ENCODE measurements around the gene SH2B2.

The SH2B2 gene

DNA sequence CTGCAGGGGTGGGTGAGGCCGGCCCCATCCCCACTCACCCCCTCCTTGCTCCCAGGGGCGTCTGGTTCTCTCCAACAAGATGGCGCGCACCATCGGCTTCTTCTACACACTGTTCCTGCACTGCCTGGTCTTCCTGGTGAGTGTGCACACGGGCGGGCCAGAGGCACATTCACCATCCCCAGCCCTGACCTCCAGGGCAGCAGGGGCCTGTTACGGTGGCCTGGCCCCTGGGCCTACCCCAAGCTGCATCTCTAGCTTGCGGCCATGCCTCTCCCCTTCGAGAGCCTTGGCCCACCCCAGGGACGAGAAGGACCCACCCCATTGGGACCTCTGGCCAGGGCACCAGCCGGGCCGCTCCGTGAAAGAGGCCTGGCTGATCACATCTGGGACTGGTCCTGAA lies 4.9 kb upstream of the SH2B2 start:
- no peak for DNase-seq (ENCODE audit: low read depth, low spot score)
- Histone ChIP-seq H3K9ac (ENCODE audit: insufficient read length) (no peak overlapping the region), H3K36me3 (ENCODE audit: insufficient read depth, low read length) (no peaks in the 10 kb centered on the region), H3K27ac (no peak overlapping the region), H3K4me3 (no peak overlapping the region), H3K9me3 (ENCODE audit: low read depth, low read length) (no peaks in the 10 kb centered on the region)
- no peak for TF ChIP-seq EZH2 (IDR thresholded peaks at IDR 0.05)

DNA sequence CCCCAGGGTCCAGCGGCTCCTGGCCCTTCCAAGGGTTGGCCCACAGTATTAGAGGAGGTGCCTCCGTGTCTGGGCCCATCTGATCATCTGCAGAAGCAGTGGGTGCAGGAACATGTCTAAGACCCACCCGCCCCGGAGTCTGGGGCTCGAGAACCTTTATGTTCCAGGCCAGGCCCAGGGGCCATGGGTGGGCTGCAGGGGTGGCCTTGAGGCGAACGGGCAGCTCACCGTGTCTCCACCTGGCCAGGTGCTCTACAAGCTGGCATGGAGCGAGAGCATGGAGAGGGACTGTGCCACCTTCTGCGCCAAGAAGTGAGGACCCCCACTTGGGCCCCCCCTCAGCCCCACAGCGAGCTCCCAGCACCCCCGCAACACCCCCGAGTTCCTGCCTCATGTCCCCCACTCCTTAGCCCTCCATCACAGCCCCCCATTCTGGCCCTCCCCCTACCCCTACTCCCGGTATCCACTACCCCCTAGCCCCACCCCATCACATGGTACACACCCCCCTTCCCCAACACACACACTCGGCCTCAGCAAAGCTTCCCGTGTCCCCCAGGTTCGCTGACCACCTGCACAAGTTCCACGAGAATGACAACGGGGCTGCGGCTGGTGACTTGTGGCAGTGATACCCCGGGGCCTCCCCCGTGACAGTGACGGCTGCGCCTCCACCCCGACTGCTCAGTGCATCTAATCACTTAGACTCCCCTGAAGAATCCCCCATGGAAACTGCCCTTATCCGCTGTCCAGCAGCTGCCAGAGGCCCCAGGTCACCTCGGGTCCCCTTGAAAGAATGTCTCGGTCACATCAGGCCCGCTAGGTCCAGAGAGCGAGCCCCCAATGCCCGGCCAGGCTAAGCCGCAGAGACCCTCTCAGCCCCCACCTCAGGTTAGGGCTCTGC lies 4.0 kb upstream of the SH2B2 start:
- no peak for DNase-seq (ENCODE audit: low read depth, low spot score)
- no peak for TF ChIP-seq FOXP2 (optimal IDR thresholded peaks at IDR 0.05; ENCODE audit: control extremely low read depth, extremely low read length, insufficient read depth)
- H3K4me3 ChIP-seq, result no peak overlapping the region
- H3K9me3 ChIP-seq (ENCODE audit: low read depth, low read length), result no peaks in the 10 kb centered on the region
- no peaks in the 10 kb centered on the region for H3K36me3 ChIP-seq (ENCODE audit: insufficient read depth, low read length)
- no peak overlapping the region for H3K9ac ChIP-seq (ENCODE audit: insufficient read length)
- no peak overlapping the region for H3K27ac ChIP-seq

DNA sequence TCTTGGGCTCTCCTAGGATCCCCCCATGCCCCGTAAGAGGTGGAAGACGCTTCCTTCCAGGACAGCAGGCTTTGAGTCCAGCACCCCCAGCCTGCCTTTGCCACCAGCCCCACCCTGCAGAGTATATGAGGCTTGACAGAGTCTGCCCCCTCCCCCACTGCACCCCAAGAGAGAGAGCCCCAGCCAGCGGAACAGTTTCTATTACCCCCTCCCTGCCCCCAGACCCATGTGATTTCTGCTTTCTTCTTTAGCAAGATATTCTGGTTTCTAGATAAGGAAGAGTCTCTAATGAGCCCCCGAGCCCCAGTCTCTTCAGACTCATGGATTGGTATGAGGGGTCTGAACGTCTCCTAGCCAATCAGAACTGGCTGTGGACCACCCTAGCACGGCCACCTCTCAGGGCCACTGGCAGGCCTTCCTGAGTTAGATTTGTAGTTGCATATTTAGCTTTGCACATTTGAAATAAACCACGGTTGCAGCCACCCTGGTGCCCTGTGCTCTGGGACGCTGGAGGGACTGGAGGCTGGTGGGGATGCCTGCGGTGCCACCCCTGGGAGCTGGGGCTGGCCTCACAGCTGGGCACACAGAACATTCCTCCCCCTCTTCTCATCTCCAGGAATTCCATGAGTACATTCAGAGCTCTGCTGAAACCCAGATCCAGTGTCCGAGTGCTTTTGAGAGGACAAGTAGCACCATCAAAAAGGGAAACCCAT lies 3.0 kb upstream of the SH2B2 start:
- no peak for TF ChIP-seq POLR2AphosphoS5 (IDR thresholded peaks at IDR 0.05; ENCODE audit: borderline replicate concordance, low read depth, low read length)
- TF ChIP-seq FOXP2 (optimal IDR thresholded peaks at IDR 0.05; ENCODE audit: control extremely low read depth, extremely low read length, insufficient read depth), result no peak
- no peak for TF ChIP-seq EZH2 (IDR thresholded peaks at IDR 0.05)
- Histone ChIP-seq H3K27ac (no peak overlapping the region), H3K9ac (ENCODE audit: insufficient read length) (no peak overlapping the region), H3K9me3 (ENCODE audit: low read depth, low read length) (no peaks in the 10 kb centered on the region), H3K36me3 (ENCODE audit: insufficient read depth, low read length) (no peaks in the 10 kb centered on the region), H3K4me3 (no peak overlapping the region)
- no peak for DNase-seq (ENCODE audit: low read depth, low spot score)

DNA sequence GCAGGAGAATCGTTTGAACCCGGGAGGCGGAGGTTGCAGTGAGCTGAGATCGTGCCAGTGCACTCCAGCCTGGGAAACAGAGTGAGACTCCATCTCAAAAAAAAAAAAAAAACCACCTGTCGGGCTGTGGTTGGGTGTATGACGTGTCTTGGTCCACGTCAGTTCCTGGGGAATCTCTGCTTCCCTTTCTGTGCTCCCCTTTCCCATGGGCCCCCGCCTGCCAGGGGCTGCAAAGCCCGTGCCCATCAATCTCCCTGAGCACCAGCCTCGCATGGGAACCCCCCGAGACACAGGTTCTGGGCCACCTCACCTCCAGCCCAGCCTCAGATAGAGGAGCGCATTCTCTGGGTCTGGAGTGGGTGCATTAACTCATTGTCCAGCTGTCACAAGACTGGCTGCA lies 2.3 kb upstream of the SH2B2 start:
- TF ChIP-seq POLR2AphosphoS5 (IDR thresholded peaks at IDR 0.05; ENCODE audit: borderline replicate concordance, low read depth, low read length), result no peak
- no peaks in the 10 kb centered on the region for H3K36me3 ChIP-seq (ENCODE audit: insufficient read depth, low read length)
- DNase-seq (ENCODE audit: low read depth, low spot score), result no peak
- no peak overlapping the region for H3K4me3 ChIP-seq
- no peak overlapping the region for H3K9ac ChIP-seq (ENCODE audit: insufficient read length)
- H3K9me3 ChIP-seq (ENCODE audit: low read depth, low read length), result no peaks in the 10 kb centered on the region
- no peak overlapping the region for H3K27ac ChIP-seq

DNA sequence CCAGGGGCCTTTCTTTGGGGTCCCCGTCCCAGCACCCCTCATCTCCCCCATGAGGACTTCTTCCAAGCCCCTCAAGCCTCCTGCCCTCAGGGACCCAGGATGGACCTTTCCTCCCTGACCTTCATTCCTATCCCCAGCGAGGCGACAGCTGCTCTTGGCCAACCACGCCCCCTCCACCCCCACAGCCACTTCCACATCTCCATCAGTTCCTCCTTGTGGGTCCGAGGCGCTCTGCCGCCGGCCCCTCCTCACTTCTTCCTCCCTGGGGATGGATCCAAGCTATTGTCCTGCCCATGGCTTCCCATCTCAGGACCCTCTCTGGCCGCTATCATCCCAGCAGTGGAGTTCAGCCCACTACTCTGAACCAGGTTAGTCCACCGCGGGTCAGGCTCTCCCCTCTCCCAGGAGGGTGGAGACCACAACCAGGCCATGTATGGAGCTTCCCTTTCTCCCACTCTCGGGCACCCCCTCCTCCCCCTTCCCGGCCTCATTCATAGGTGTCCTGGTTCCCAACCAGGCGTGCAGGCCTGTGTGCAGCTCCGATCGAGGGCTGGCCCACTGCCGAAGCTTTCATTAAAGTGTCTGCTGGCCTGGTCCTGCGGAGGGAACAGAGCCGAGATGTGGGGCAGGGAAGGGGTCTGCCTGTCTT lies 1.7 kb upstream of the SH2B2 start:
- H3K9ac ChIP-seq (ENCODE audit: insufficient read length), result no peak overlapping the region
- no peak for DNase-seq (ENCODE audit: low read depth, low spot score)
- no peaks in the 10 kb centered on the region for H3K9me3 ChIP-seq (ENCODE audit: low read depth, low read length)
- H3K27ac ChIP-seq, result no peak overlapping the region
- H3K4me3 ChIP-seq, result no peak overlapping the region
- H3K36me3 ChIP-seq (ENCODE audit: insufficient read depth, low read length), result no peaks in the 10 kb centered on the region
- TF ChIP-seq EZH2 (IDR thresholded peaks at IDR 0.05) (no peak), FOXP2 (optimal IDR thresholded peaks at IDR 0.05; ENCODE audit: control extremely low read depth, extremely low read length, insufficient read depth) (no peak), POLR2AphosphoS5 (IDR thresholded peaks at IDR 0.05; ENCODE audit: borderline replicate concordance, low read depth, low read length) (no peak)

DNA sequence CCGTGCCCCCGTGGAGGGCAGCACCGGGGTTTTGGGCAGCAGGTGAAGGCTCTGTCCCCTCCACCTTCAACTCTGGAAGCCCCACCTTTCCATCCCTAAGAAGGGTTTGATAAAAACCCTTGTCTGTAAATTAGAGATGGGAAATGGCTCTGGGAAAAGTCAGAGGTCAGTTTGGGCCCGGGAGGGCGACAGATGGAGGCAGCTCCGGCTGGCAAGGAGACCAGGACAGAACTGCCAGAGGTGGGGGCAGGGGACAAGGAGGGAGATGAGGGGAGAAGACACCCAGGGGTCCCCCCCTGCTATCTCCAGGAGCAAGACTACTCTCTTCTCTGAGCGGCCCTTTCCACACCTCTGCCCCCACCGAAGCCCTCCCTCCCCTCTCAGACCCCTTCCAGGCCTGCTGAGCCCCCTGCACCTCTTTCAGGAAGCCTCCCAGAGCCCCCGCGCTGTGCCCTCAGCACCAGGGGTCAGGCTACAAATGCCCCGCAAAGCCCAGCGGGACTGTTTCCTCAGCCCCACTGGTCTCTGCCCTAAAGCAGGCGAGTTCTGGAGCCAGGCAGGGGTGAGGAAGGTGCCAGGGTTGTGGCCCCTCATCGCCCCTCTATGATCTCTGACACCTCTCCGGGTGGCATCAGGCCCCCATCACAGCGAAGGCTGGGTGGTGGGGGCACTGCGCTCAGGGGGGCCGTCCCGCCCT lies 980 bp upstream of the SH2B2 start:
- Histone ChIP-seq H3K27ac (no peak overlapping the region), H3K9ac (ENCODE audit: insufficient read length) (no peak overlapping the region), H3K9me3 (ENCODE audit: low read depth, low read length) (no peaks in the 10 kb centered on the region), H3K4me3 (peak overlapping the region; percentile 84), H3K36me3 (ENCODE audit: insufficient read depth, low read length) (no peaks in the 10 kb centered on the region)
- no peak for DNase-seq (ENCODE audit: low read depth, low spot score)
- no peak for TF ChIP-seq EZH2 (IDR thresholded peaks at IDR 0.05)
- TF ChIP-seq POLR2AphosphoS5 (IDR thresholded peaks at IDR 0.05; ENCODE audit: borderline replicate concordance, low read depth, low read length), result no peak
- TF ChIP-seq FOXP2 (optimal IDR thresholded peaks at IDR 0.05; ENCODE audit: control extremely low read depth, extremely low read length, insufficient read depth), result no peak

DNA sequence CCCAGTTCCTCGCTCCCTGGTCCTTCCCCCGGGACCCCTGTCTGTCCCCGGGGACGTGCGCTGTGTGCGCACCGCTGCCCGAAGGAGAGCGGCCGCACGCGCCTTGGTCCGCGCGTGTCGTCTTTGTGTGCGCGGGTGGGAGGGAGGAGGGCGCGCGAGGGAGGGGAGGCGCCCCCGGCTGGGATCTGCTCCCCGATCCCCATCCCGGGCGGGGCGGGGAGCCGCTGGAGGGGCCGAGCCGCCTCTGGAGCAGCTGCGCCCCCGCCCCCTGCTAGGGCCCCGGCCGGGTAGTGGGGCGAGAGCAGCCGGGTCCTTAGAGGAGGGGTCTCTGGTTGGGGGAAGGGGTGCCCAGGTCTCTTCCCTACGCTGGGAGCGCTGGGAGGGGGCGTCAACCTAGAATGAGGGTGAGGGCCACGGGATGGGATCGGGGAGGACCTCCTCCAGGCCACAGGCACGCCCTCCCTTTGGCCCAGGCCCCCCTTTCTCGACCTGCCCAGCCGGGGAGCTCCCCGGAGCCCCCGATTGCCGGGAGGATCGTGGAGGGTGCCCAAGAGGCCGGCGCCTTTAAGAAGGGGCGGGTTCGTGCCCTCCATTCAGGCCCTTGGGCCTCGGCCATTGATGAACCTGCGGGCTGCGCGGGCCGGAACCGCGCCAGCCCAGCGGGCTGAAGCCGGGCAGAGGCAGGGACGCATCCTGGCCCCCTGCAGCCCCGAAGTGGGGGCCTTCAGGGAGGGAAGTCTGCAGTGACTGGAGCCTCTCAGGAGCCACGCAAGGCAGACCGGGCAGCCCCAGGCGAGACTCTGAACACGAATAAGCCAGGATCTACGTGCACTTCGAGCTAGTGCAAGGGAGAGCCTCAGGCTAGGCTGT lies 678 bp downstream of the SH2B2 start:
- DNase-seq (ENCODE audit: low read depth, low spot score), result no peak
- peak overlapping the region; percentile 95 for H3K4me3 ChIP-seq
- H3K36me3 ChIP-seq (ENCODE audit: insufficient read depth, low read length), result no peaks in the 10 kb centered on the region
- no peak for TF ChIP-seq EZH2 (IDR thresholded peaks at IDR 0.05)
- TF ChIP-seq FOXP2 (optimal IDR thresholded peaks at IDR 0.05; ENCODE audit: control extremely low read depth, extremely low read length, insufficient read depth), result no peak
- TF ChIP-seq POLR2AphosphoS5 (IDR thresholded peaks at IDR 0.05; ENCODE audit: borderline replicate concordance, low read depth, low read length), result no peak
- H3K9ac ChIP-seq (ENCODE audit: insufficient read length), result peak overlapping the region; percentile 75
- no peaks in the 10 kb centered on the region for H3K9me3 ChIP-seq (ENCODE audit: low read depth, low read length)
- no peak overlapping the region for H3K27ac ChIP-seq

DNA sequence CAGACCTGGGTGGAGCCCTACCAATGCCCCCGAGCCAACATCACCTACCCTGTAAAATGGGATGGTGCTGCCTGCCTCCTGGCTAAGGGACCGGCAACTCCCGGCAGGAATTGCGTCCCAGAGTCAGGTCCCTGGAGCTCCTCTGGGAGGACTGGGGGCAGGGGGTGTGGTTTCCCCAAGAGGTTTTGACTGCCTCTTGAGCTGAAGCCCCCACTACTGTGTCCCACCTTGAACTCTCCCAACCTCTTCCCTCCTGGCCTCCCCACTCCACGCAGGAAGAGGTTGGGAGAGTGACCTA lies 1.3 kb downstream of the SH2B2 start:
- DNase-seq (ENCODE audit: low read depth, low spot score), result no peak
- Histone ChIP-seq H3K27ac (no peak overlapping the region), H3K9me3 (ENCODE audit: low read depth, low read length) (no peaks in the 10 kb centered on the region), H3K9ac (ENCODE audit: insufficient read length) (no peak overlapping the region), H3K36me3 (ENCODE audit: insufficient read depth, low read length) (no peaks in the 10 kb centered on the region), H3K4me3 (peak overlapping the region; percentile 95)
- no peak for TF ChIP-seq EZH2 (IDR thresholded peaks at IDR 0.05)
- TF ChIP-seq POLR2AphosphoS5 (IDR thresholded peaks at IDR 0.05; ENCODE audit: borderline replicate concordance, low read depth, low read length), result no peak
- TF ChIP-seq FOXP2 (optimal IDR thresholded peaks at IDR 0.05; ENCODE audit: control extremely low read depth, extremely low read length, insufficient read depth), result no peak

Measured in SK-N-MC (cell line).